Ureter (tissue), 1 donor: ENCODE measurements around the gene DTNB. TPM values are rescaled to one million over a fixed set of nuclear protein-coding genes. Genes with fewer than 3 reads are reported as not detected.
A peak's percentile ranks its signal among the peaks of the same experiment; 100 is the strongest.

Experiments
- DNase-seq: peaks from one replicate; pipeline ENCODE4 v3.0.0-alpha.2; 2020; ENCODE audit warnings: low spot score
- total RNA-seq: library from RNA; stranded (reverse); gene quantifications from one replicate; pipeline ENCODE4 v1.2.4, GENCODE V29; 2023
- donor health status: DM: yes; HTN: yes; CAD: no.

DTNB gene
- total RNA-seq, 1 donor from 2014 or later = 33.8 TPM

GRCh38 chr2:25388491-25388890 is 284.9 kb downstream of the DTNB start:
- peak; percentile 73 for DNase-seq

GRCh38 chr2:25387876-25388449 is 285.4 kb downstream of the DTNB start:
- no peak for DNase-seq

- no peak for DNase-seq
Measured at GRCh38 chr2:25386971-25387875, 286.2 kb downstream of the DTNB start.

- no peak for DNase-seq
Measured at GRCh38 chr2:25385910-25386309, 287.5 kb downstream of the DTNB start.

GRCh38 chr2:25383806-25384205 is 289.6 kb downstream of the DTNB start:
- DNase-seq = no peak

- DNase-seq = no peak
Measured at GRCh38 chr2:25381502-25381901, 291.9 kb downstream of the DTNB start.

- DNase-seq = no peak
Measured at GRCh38 chr2:25380586-25381375, 292.6 kb downstream of the DTNB start.

- DNase-seq = no peak
Measured at GRCh38 chr2:25380023-25380422, 293.4 kb downstream of the DTNB start.

- no peak for DNase-seq
Measured at GRCh38 chr2:25379535-25379934, 293.8 kb downstream of the DTNB start.

- DNase-seq = no peak
Measured at GRCh38 chr2:25378731-25379490, 294.5 kb downstream of the DTNB start.

GRCh38 chr2:25377822-25378421 is 295.5 kb downstream of the DTNB start:
- no peak for DNase-seq

GRCh38 chr2:25376750-25377621 is 296.4 kb downstream of the DTNB start:
- peak; percentile 85 for DNase-seq

- no peak for DNase-seq
Measured at GRCh38 chr2:25375989-25376545, 297.3 kb downstream of the DTNB start.

GRCh38 chr2:25375371-25375988 is 297.9 kb downstream of the DTNB start:
- DNase-seq = no peak

GRCh38 chr2:25374827-25375226 is 298.6 kb downstream of the DTNB start:
- no peak for DNase-seq

- no peak for DNase-seq
Measured at GRCh38 chr2:25374411-25374810, 299.0 kb downstream of the DTNB start.

GRCh38 chr2:25373269-25373981 is 300.0 kb downstream of the DTNB start:
- DNase-seq = no peak

- DNase-seq = no peak
Measured at GRCh38 chr2:25372405-25373268, 300.7 kb downstream of the DTNB start.
